GM20000 (cell line): ENCODE data around the gene ABHD2.
"Not testable (repeated sequence)": the region's sequence is repeated elsewhere in the genome, so short reads cannot be mapped to it uniquely, and the experiment has no call there.

Source experiments
- DNase-seq: peaks from one replicate; pipeline ENCODE4 v3.0.0; 2012; ENCODE audit warnings: low spot score
- TF ChIP-seq, protein P1 (sequence below): IDR thresholded peaks from 2 replicates; pipeline ENCODE4 v1.5.1; 2012; ENCODE audit warnings: mild to moderate bottlenecking, control low read depth; ENCODE audit errors: extremely low read depth, missing control alignments

ABHD2 gene

DNA sequence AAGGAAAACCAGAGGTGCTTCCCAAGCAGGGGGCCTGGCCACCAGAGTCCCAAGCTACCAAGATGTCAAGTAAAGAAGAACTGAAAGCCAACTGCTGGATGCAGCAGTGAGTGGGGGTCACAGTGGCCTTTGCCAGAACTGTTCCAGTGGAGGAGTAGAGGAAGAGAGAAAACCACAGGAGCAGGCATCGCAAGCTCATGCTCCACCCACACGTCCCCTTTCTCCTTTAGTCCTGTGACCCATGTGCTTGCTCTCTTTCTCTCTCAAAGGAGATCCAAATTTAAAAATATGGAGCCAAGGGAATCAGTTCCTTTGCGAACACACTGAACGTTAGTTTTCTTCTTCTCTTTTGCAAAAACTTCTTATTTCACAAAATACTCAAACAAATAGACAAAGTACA lies 12.4 kb upstream of the ABHD2 start:
- TF ChIP-seq, protein P1, sequence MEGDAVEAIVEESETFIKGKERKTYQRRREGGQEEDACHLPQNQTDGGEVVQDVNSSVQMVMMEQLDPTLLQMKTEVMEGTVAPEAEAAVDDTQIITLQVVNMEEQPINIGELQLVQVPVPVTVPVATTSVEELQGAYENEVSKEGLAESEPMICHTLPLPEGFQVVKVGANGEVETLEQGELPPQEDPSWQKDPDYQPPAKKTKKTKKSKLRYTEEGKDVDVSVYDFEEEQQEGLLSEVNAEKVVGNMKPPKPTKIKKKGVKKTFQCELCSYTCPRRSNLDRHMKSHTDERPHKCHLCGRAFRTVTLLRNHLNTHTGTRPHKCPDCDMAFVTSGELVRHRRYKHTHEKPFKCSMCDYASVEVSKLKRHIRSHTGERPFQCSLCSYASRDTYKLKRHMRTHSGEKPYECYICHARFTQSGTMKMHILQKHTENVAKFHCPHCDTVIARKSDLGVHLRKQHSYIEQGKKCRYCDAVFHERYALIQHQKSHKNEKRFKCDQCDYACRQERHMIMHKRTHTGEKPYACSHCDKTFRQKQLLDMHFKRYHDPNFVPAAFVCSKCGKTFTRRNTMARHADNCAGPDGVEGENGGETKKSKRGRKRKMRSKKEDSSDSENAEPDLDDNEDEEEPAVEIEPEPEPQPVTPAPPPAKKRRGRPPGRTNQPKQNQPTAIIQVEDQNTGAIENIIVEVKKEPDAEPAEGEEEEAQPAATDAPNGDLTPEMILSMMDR, result no peak

DNA sequence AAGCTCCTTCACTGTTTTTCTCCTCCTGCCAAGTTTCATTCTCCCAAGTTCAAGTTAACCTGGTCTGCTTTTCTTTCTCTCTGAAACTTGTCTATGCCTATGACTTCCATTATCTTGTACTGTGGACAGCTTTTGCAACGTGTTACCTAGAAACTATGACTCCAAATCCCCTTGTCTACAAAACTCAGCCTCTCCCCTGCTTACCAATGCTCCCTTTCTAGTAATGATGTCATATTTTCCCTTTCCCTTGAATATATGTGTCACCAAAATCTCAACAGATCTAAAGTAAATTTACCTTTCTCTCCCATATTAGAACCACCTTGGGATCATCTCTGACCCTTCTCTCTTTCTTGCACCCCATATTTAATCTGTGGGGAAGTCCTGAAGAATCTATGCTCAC lies 10.5 kb upstream of the ABHD2 start:
- no peak for DNase-seq
- TF ChIP-seq, protein P1, result no peak

More for the DNA sequence above, 12.4 kb upstream of the ABHD2 start:
- no peak for DNase-seq

DNA sequence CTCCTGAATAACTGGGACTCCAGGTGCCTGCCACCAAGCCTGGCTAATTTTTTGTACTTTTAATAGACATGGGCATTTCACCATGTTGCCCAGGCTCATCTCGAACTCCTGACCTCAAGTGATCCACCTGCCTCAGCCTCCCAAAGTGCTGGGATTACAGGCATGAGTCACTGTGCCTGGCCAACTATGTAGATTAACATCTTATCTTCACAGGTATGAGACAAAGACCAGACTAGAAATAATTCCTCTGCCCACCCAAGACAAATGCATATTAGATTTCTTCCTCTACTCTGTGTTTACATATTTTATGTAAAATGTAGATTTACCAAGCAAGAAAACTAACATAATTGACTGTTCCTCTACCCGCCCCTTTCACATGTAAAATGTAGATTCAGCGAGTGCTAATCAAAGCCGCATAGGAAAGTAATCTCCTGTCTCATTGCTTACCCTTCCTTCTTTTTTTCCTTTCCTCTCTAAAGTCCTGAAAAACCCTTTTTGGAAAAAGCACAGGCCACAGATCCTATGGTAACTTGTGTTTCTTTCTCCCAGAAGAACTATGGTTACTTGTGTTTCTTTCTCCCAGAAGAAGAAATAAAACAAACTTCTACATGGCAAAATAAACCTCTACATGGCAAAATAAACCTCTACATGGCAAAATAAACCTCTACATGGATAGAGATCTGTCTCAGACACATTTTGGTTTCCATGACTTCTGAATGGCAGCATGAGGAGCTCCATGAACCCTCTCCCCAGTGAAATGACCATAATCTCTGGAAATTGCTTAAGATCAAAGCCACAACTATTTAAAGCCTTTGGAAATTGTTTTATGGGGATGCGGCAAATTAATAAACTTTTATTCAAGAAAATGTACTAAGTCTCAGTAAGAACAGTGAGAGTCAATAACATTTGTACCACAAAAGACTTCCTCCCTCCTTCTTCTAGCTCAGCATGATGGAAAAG lies 9.1 kb upstream of the ABHD2 start:
- no peak for DNase-seq
- TF ChIP-seq, protein P1, result no peak

DNA sequence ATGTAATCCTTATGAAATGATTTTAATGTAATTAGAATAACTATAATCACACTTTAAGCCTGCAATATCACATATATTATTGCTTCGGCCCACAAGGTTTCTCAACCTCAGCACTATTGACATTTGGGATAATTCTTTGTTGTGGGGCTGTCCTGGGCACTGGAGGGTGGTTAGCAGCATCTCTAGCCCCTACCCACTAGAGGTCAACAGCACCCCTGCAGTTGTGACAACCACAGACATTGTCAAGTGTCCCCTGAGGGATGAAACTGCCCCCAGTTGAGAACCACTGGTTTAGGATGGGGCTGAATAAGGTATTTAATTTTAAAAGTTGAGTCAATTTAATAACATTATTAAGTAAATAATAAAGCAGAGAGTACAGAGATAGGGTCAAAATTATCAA lies 6.4 kb upstream of the ABHD2 start:
- DNase-seq, result no peak
- TF ChIP-seq, protein P1, result no peak

DNA sequence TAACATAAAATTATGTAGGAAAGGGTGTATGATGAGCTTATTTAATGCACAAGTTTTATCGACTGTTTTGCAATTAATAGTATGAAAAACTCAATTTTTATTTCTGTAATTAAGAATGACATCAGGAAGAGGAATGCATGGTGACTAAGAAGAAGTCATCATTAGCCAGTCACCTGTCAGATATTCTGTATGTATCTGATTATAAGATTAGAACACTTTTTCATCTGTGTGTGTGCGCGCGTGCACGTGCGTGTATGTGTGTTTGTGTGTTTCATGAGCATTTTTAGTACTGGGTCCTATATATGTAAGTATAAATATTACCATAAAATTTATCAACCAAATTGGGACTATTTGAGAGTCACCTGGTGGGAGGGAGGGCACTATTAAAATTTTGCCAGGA lies 5.0 kb upstream of the ABHD2 start:
- TF ChIP-seq, protein P1, result no peak
- no peak for DNase-seq

DNA sequence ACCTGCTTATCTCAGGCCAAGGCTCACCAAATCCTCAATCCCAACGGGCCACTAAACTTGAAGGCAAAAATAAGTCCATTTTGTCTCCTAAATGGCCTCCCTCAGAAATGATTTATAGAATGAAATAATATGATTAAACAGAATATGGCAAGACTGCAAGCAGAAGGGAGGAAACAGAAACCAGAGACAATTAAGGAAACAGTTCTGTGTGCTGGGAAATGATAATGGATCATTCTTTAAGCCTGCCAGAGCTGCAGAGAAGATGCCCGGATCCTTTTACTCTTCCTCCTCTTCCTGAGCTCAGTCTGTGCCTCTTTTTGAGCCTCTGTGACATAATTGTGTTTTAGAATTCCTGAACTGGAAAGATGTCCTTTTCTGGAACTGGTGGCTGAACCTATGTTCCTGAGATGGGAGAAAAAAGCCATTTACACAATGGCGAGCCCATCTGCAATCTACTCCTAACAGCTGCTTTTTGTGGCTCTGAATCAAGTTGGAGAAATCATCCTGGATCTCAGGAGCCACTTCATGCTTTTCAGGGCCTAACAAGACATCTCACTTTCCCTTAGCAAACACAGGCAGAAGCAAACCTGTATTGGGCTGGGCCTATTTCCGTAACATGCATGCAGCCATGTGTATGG lies 2.8 kb upstream of the ABHD2 start:
- DNase-seq, result no peak
- TF ChIP-seq, protein P1, result no peak

DNA sequence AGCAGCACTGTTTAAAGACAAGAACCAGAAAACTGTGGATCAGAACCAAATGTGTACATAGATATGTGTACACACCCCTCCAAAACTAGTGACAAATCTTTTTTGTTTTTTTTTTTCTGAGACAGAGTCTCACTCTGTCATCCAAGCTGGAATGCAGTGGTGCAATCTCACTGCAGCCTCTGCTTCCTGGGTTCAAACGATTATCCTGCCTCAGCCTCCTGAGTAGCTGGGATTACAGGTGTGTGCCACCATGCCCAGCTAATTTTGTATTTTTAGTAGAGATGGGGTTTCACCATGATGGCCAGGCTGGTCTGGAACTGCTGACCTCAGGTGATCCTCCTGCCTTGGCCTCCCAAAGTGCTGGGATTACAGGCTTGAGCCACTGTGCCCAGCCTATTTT lies 2.3 kb upstream of the ABHD2 start:
- not testable (repeated sequence) for DNase-seq

DNA sequence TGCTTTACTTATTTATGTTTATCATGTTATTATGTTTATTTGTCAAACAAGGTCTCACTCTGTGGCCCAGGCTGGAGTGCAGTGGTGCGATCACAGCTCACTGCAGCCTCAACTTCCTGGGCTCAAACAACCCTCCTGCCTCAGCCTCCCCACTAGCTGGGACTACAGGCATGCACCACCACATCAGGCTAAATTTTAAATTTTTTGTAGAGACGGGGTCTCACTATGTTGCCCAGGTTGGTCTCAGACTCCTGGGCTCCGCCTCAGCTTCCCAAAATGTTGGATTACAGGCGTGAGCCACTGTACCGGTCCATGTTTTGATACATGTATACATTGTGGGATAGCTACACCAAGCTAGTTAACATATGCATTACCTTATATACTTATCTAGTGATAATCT lies 1.9 kb upstream of the ABHD2 start:
- not testable (repeated sequence) for DNase-seq
